Subcutaneous abdominal adipose tissue (tissue), 5 donors: Measurements from ENCODE around the gene CTDSPL.

Experiments
- H3K27ac ChIP-seq: one replicate; pipeline ENCODE4 v1.7.0; 2013; ENCODE audit warnings: low read depth, mild to moderate bottlenecking, inconsistent platforms, low read length, moderate library complexity
- H3K27me3 ChIP-seq, 5 donors: one replicate each; pipeline ENCODE4 v1.7.0; 2013; ENCODE audit warnings: low read length in 5 of 5, inconsistent platforms in 1 of 5; ENCODE audit not compliant: control insufficient read depth in 5 of 5, insufficient read depth in 4 of 5
- H3K36me3 ChIP-seq, 5 donors: one replicate each; pipeline ENCODE4 v1.7.0; 2013; ENCODE audit warnings: low read length in 5 of 5; ENCODE audit not compliant: control insufficient read depth in 5 of 5, insufficient read depth in 5 of 5
- H3K4me1 ChIP-seq, 5 donors: one replicate each; pipeline ENCODE4 v1.7.0; 2013; ENCODE audit warnings: low read length in 5 of 5, mild to moderate bottlenecking in 3 of 5, moderate library complexity in 1 of 5; ENCODE audit not compliant: control insufficient read depth in 5 of 5, insufficient read depth in 5 of 5
- H3K4me3 ChIP-seq, 5 donors: one replicate each; pipeline ENCODE4 v1.7.0; 2013; ENCODE audit warnings: low read length in 5 of 5, low read depth in 1 of 5
- H3K9ac ChIP-seq, 5 donors: one replicate each; pipeline ENCODE4 v1.7.0; 2013; ENCODE audit warnings: low read length in 5 of 5, mild to moderate bottlenecking in 4 of 5, moderate library complexity in 3 of 5
- H3K9me3 ChIP-seq, 5 donors: one replicate each; pipeline ENCODE4 v1.7.0; 2013; ENCODE audit warnings: low read length in 5 of 5; ENCODE audit not compliant: control insufficient read depth in 5 of 5
- donor health status: healthy.
- donor health status: healthy.
- donor health status: healthy.
- donor health status: healthy.
- donor health status: healthy.

Gene CTDSPL

GRCh38 chr3:37946531-37946889, 84.8 kb downstream of the CTDSPL start:
- H3K4me1 ChIP-seq, result peaks cover 13 to 59% (median 46%) of the 10 kb centered on the region in 5 donors

GRCh38 chr3:37949866-37950265, 88.2 kb downstream of the CTDSPL start:
- Histone ChIP-seq H3K27me3 (no peaks in the 10 kb centered on the region), H3K4me3 (no peak overlapping the region), H3K27ac (no peak overlapping the region), H3K9ac (no peak overlapping the region), H3K4me1 (peaks cover 7 to 37% (median 18%) of the 10 kb centered on the region in 5 donors), H3K36me3 (peaks cover 0 to 3% (median 2%) of the 10 kb centered on the region in 5 donors), H3K9me3 (no peaks in the 10 kb centered on the region)

More at GRCh38 chr3:37946531-37946889, 84.8 kb downstream of the CTDSPL start:
- H3K9ac ChIP-seq, result no peak overlapping the region
- no peaks in the 10 kb centered on the region for H3K27me3 ChIP-seq
- no peaks in the 10 kb centered on the region for H3K9me3 ChIP-seq
- H3K27ac ChIP-seq, result peak overlapping the region; percentile 71
- no peak overlapping the region for H3K4me3 ChIP-seq
- H3K36me3 ChIP-seq, result no peaks in the 10 kb centered on the region

- Histone ChIP-seq H3K27ac (no peak overlapping the region), H3K9ac (no peak overlapping the region), H3K4me3 (no peak overlapping the region), H3K9me3 (no peaks in the 10 kb centered on the region), H3K4me1 (peaks cover 0 to 42% (median 7%) of the 10 kb centered on the region in 5 donors), H3K27me3 (no peaks in the 10 kb centered on the region), H3K36me3 (peaks cover 0 to 6% (median 3%) of the 10 kb centered on the region in 5 donors)
Observed at GRCh38 chr3:37952564-37952963, 90.9 kb downstream of the CTDSPL start.

GRCh38 chr3:37953226-37953625, 91.5 kb downstream of the CTDSPL start:
- Histone ChIP-seq H3K9me3 (no peaks in the 10 kb centered on the region), H3K36me3 (peaks cover 0 to 6% (median 3%) of the 10 kb centered on the region in 5 donors), H3K9ac (no peak overlapping the region), H3K4me3 (no peak overlapping the region), H3K4me1 (peaks cover 0 to 44% (median 10%) of the 10 kb centered on the region in 5 donors), H3K27ac (no peak overlapping the region), H3K27me3 (no peaks in the 10 kb centered on the region)

- Histone ChIP-seq H3K4me3 (no peak overlapping the region), H3K9me3 (no peaks in the 10 kb centered on the region), H3K27ac (no peak overlapping the region), H3K9ac (no peak overlapping the region), H3K36me3 (peaks cover 0 to 6% (median 3%) of the 10 kb centered on the region in 5 donors), H3K27me3 (no peaks in the 10 kb centered on the region), H3K4me1 (peaks cover 0 to 44% (median 10%) of the 10 kb centered on the region in 5 donors)
Observed at GRCh38 chr3:37953707-37954394, 92.2 kb downstream of the CTDSPL start.

- no peaks in the 10 kb centered on the region for H3K9me3 ChIP-seq
- H3K27ac ChIP-seq, result no peak overlapping the region
- H3K4me3 ChIP-seq, result no peak overlapping the region
- no peak overlapping the region for H3K9ac ChIP-seq
- peaks cover 0 to 6% (median 3%) of the 10 kb centered on the region in 5 donors for H3K36me3 ChIP-seq
- peaks cover 0 to 40% (median 10%) of the 10 kb centered on the region in 5 donors for H3K4me1 ChIP-seq
- no peaks in the 10 kb centered on the region for H3K27me3 ChIP-seq
Observed at GRCh38 chr3:37954881-37955280, 93.2 kb downstream of the CTDSPL start.

- H3K27me3 ChIP-seq, result no peaks in the 10 kb centered on the region
- no peaks in the 10 kb centered on the region for H3K9me3 ChIP-seq
- H3K36me3 ChIP-seq, result peaks cover 0 to 6% (median 3%) of the 10 kb centered on the region in 5 donors
- peak overlapping the region; percentile 55 for H3K27ac ChIP-seq
- H3K9ac ChIP-seq, result peak overlapping the region in 1 of 5 donors; percentile 33
- H3K4me3 ChIP-seq, result no peak overlapping the region
- H3K4me1 ChIP-seq, result peaks cover 0 to 39% (median 10%) of the 10 kb centered on the region in 5 donors
Observed at GRCh38 chr3:37955918-37956707, 94.4 kb downstream of the CTDSPL start.

GRCh38 chr3:37956723-37957538, 95.3 kb downstream of the CTDSPL start:
- H3K27ac ChIP-seq, result peak overlapping the region; percentile 55
- no peak overlapping the region for H3K4me3 ChIP-seq
- H3K4me1 ChIP-seq, result peaks cover 0 to 46% (median 10%) of the 10 kb centered on the region in 5 donors
- peaks cover 0 to 6% (median 3%) of the 10 kb centered on the region in 5 donors for H3K36me3 ChIP-seq
- H3K27me3 ChIP-seq, result no peaks in the 10 kb centered on the region
- peak overlapping the region in 1 of 5 donors; percentile 33 for H3K9ac ChIP-seq
- H3K9me3 ChIP-seq, result no peaks in the 10 kb centered on the region

- H3K27ac ChIP-seq, result peak overlapping the region; percentile 55
- peaks cover 0 to 51% (median 10%) of the 10 kb centered on the region in 5 donors for H3K4me1 ChIP-seq
- no peaks in the 10 kb centered on the region for H3K27me3 ChIP-seq
- peaks cover 0 to 6% (median 3%) of the 10 kb centered on the region in 5 donors for H3K36me3 ChIP-seq
- no peaks in the 10 kb centered on the region for H3K9me3 ChIP-seq
- H3K9ac ChIP-seq, result no peak overlapping the region
- H3K4me3 ChIP-seq, result no peak overlapping the region
Observed at GRCh38 chr3:37957539-37957936, 95.9 kb downstream of the CTDSPL start.
